ENCODE results near the gene SLC37A2. TPM values are rescaled to one million over a fixed set of nuclear protein-coding genes. Genes with fewer than 3 reads are reported as not detected.
"Not testable (repeated sequence)": the region's sequence is repeated elsewhere in the genome, so short reads cannot be mapped to it uniquely, and the experiment has no call there.

SLC37A2 gene
- total RNA-seq, 2 donors from 2014 or later: 1.0 to 1.3 TPM

- no peak overlapping the region for H3K4me3 Mint-ChIP-seq
- H3K9ac ChIP-seq (ENCODE audit: extremely low read depth, low read length, poor library complexity, severe bottlenecking): no peak overlapping the region
Observed at GRCh38 chr11:125055107-125055715, 7.9 kb upstream of the SLC37A2 start.

GRCh38 chr11:125056111-125056510 is 7.0 kb upstream of the SLC37A2 start:
- not testable (repeated sequence) for H3K9me3 Mint-ChIP-seq; H3K4me3 ChIP-seq (ENCODE audit: low read length); H3K4me3 Mint-ChIP-seq; H3K4me1 Mint-ChIP-seq; H3K9me3 ChIP-seq (ENCODE audit: control insufficient read depth, low read length); H3K27ac Mint-ChIP-seq; H3K36me3 Mint-ChIP-seq (ENCODE audit: low read depth); DNase-seq; H3K4me1 ChIP-seq (ENCODE audit: control insufficient read depth, insufficient read depth, low read length); H3K36me3 ChIP-seq (ENCODE audit: control insufficient read depth, insufficient read depth, low read length); H3K27ac ChIP-seq (ENCODE audit: low read depth, low read length); H3K9ac ChIP-seq (ENCODE audit: extremely low read depth, low read length, poor library complexity, severe bottlenecking)
- WGBS, 2 experiments (ENCODE audit: insufficient coverage in 1 of 2, insufficient read length in 1 of 2): 84 to 100% methylated on average over 1 to 2 of the region's 2 CpGs
- H3K27me3 Mint-ChIP-seq (ENCODE audit: insufficient read depth): peaks cover 16% of the 10 kb centered on the region
- H3K27me3 ChIP-seq (ENCODE audit: control insufficient read depth, insufficient read depth, low read length, poor library complexity, severe bottlenecking): peaks cover 13% of the 10 kb centered on the region

More at GRCh38 chr11:125055107-125055715, 7.9 kb upstream of the SLC37A2 start:
- H3K4me1 ChIP-seq (ENCODE audit: control insufficient read depth, insufficient read depth, low read length): no peaks in the 10 kb centered on the region
- H3K36me3 ChIP-seq (ENCODE audit: control insufficient read depth, insufficient read depth, low read length): no peaks in the 10 kb centered on the region
- Mint-ChIP-seq H3K4me1 (peaks cover 5% of the 10 kb centered on the region), H3K36me3 (ENCODE audit: low read depth) (no peaks in the 10 kb centered on the region), H3K9me3 (no peaks in the 10 kb centered on the region), H3K27me3 (ENCODE audit: insufficient read depth) (peaks cover 7% of the 10 kb centered on the region), H3K27ac (no peak overlapping the region)
- no peak overlapping the region for H3K27ac ChIP-seq (ENCODE audit: low read depth, low read length)
- 83% methylated on average over 2 of the region's 2 CpGs; no CpG with 5 or more reads in 1 of the 2 experiments for WGBS, 2 experiments (ENCODE audit: insufficient coverage in 1 of 2, insufficient read length in 1 of 2)
- H3K4me3 ChIP-seq (ENCODE audit: low read length): no peak overlapping the region
- no peak for TF ChIP-seq CTCF (conservative IDR thresholded peaks at IDR 0.05)
- peaks cover 4% of the 10 kb centered on the region for H3K27me3 ChIP-seq (ENCODE audit: control insufficient read depth, insufficient read depth, low read length, poor library complexity, severe bottlenecking)
- H3K9me3 ChIP-seq (ENCODE audit: control insufficient read depth, low read length): no peaks in the 10 kb centered on the region
- DNase-seq: no peak

- Mint-ChIP-seq H3K36me3 (ENCODE audit: low read depth) (no peaks in the 10 kb centered on the region), H3K27me3 (ENCODE audit: insufficient read depth) (peaks cover 26% of the 10 kb centered on the region), H3K4me3 (no peak overlapping the region), H3K9me3 (no peaks in the 10 kb centered on the region), H3K4me1 (peaks cover 5% of the 10 kb centered on the region), H3K27ac (no peak overlapping the region)
- H3K27ac ChIP-seq (ENCODE audit: low read depth, low read length): no peak overlapping the region
- no peak for DNase-seq
- WGBS, 2 experiments (ENCODE audit: insufficient coverage in 1 of 2, insufficient read length in 1 of 2): 98 to 100% methylated on average over 2 to 5 of the region's 5 CpGs
- no peak overlapping the region for H3K9ac ChIP-seq (ENCODE audit: extremely low read depth, low read length, poor library complexity, severe bottlenecking)
- H3K36me3 ChIP-seq (ENCODE audit: control insufficient read depth, insufficient read depth, low read length): no peaks in the 10 kb centered on the region
- no peak for TF ChIP-seq CTCF (conservative IDR thresholded peaks at IDR 0.05)
- no peaks in the 10 kb centered on the region for H3K4me1 ChIP-seq (ENCODE audit: control insufficient read depth, insufficient read depth, low read length)
- H3K27me3 ChIP-seq (ENCODE audit: control insufficient read depth, insufficient read depth, low read length, poor library complexity, severe bottlenecking): peaks cover 23% of the 10 kb centered on the region
- no peak overlapping the region for H3K4me3 ChIP-seq (ENCODE audit: low read length)
- no peaks in the 10 kb centered on the region for H3K9me3 ChIP-seq (ENCODE audit: control insufficient read depth, low read length)
Observed at GRCh38 chr11:125056931-125057692, 6.0 kb upstream of the SLC37A2 start.
